Skeletal muscle satellite cell (primary cell): ENCODE results near the gene COX7A1.
A peak's percentile ranks its signal among the peaks of the same experiment; 100 is the strongest.

Experiments
- H3K27me3 ChIP-seq: 2 replicates; pipeline ENCODE4 v1.7.0; 2013; ENCODE audit warnings: low read length; ENCODE audit not compliant: control insufficient read depth, insufficient read depth
- H3K36me3 ChIP-seq: 2 replicates; pipeline ENCODE4 v1.7.0; 2013; ENCODE audit warnings: mild to moderate bottlenecking, control low read depth, low read length; ENCODE audit not compliant: insufficient read depth
- H3K4me1 ChIP-seq: 2 replicates; pipeline ENCODE4 v1.7.0; 2013; ENCODE audit warnings: low read length; ENCODE audit not compliant: control insufficient read depth, insufficient read depth
- H3K4me2 ChIP-seq: 2 replicates; pipeline ENCODE4 v1.7.0; 2013; ENCODE audit warnings: mild to moderate bottlenecking, low read length
- H3K4me3 ChIP-seq: 2 replicates; pipeline ENCODE4 v1.7.0; 2013; ENCODE audit warnings: low read length
- H3K9ac ChIP-seq: 2 replicates; pipeline ENCODE4 v1.7.0; 2013; ENCODE audit warnings: mild to moderate bottlenecking, low read depth, low read length, moderate library complexity
- H3K9me3 ChIP-seq: replicated peaks from 2 replicates; pipeline ENCODE4 v1.7.0; 2013; ENCODE audit warnings: mild to moderate bottlenecking, control low read depth, low read length

Gene COX7A1

DNA sequence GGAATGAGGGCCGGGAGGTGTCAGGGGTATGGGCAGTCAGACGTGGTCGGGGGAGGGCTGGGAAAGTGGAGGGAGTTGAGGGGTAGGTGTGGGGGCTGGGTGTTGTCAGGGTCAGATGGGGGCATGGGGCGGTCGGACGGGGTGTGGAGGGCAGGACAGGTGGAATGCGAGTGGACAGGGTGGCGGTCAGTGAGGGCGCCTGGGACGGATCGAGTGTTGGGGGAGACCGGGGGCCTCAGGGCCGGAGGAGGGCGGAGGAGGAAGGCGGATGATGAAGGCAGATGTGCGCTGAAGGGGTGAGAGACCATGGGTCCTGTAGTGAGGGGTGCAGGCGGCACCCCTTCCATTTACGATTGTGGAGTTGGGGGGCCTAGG is 31.3 kb downstream of the COX7A1 start:
- peaks cover 54% of the 10 kb centered on the region for H3K36me3 ChIP-seq
- H3K4me1 ChIP-seq = peaks cover 8% of the 10 kb centered on the region
- no peaks in the 10 kb centered on the region for H3K9me3 ChIP-seq
- no peaks in the 10 kb centered on the region for H3K27me3 ChIP-seq
- H3K4me2 ChIP-seq = no peak overlapping the region
- H3K4me3 ChIP-seq = no peak overlapping the region
- H3K9ac ChIP-seq = no peak overlapping the region

DNA sequence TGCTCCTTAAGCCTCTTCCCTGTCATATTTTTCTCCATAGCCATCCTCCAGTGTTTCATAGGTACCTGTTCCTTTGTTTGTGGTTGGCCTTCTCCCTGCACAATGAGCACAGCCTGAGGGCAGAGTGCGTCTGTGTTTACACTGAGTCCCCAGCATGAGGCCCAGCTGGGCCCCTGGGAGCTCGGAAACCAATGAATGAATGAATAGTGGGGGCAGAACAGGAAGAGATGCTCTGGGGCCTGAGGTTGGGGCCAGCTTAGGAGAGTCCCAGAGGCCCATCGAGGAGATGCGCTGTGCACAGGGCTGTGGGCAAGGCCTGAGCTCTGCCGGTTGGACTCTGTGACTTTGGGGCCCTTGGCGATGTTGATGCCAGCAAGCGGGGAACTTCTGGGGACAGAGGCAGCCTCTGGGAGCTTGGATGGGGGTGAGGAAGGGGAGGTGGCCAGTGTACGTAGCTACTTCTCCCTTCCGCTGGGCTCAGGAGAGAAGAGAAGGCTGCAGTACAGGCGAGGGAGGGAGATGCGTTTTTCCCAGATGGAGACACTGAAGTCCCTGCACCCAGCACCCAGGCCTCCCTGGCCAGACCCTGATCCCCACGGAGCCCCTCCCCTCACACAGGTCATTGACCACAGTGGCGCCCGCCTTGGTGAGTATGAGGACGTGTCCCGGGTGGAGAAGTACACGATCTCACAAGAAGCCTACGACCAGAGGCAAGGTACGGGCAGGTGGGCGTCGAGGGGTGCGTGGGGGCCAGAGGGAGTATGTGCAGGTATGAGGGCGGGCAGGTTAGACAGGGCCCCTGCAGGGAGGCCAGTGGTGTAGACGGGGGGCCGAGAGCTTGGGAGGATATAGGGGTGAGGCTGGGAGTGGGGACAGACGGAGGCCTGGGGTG is 31.9 kb downstream of the COX7A1 start:
- H3K36me3 ChIP-seq = peaks cover 48% of the 10 kb centered on the region

GRCh38 chr19:36116344-36116637 is 36.0 kb downstream of the COX7A1 start:
- H3K9me3 ChIP-seq = no peaks in the 10 kb centered on the region
- no peaks in the 10 kb centered on the region for H3K27me3 ChIP-seq
- peaks cover 37% of the 10 kb centered on the region for H3K36me3 ChIP-seq
- H3K4me3 ChIP-seq = peak overlapping the region; percentile 91
- peaks cover 25% of the 10 kb centered on the region for H3K4me1 ChIP-seq
- H3K9ac ChIP-seq = peak overlapping the region; percentile 82
- peak overlapping the region; percentile 84 for H3K4me2 ChIP-seq

More for the DNA sequence above, 31.9 kb downstream of the COX7A1 start:
- no peak overlapping the region for H3K4me3 ChIP-seq
- no peak overlapping the region for H3K4me2 ChIP-seq
- H3K4me1 ChIP-seq = peaks cover 9% of the 10 kb centered on the region
- H3K9ac ChIP-seq = no peak overlapping the region
- H3K9me3 ChIP-seq = no peaks in the 10 kb centered on the region
- no peaks in the 10 kb centered on the region for H3K27me3 ChIP-seq

DNA sequence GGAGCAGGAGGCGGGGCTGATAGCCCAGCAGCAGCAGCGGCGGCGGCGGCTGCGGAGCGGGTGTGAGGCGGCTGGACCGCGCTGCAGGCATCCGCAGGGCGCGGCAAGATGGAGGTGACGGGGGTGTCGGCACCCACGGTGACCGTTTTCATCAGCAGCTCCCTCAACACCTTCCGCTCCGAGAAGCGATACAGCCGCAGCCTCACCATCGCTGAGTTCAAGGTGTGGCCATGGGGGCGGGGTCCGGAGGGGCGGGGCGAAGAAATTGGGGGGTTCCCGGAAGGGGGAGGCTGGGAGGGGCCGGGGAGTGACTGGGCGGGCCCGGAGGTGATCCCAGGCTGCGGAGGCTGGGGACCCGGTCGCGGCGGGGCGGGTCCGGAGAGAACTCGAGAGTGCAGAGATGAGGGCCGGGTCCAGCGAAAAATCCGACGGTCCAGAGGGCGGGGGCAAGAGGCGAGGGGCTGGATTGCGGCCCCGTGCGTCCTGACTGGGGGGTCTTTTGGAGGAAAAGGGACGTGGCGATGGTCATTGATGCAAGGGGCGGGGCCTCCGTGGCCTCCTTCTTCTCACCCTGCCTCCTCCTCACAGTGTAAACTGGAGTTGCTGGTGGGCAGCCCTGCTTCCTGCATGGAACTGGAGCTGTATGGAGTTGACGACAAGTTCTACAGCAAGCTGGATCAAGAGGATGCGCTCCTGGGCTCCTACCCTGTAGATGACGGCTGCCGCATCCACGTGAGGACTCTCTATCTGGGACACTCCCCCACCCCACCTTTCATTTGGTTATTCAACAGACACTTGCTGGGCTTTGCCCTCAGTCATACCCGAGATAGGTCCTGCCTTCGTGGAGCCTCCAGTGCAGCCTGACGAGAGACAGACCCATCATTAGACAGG is 36.5 kb downstream of the COX7A1 start, which contains the start of gene TBCB:
Gene TBCB, plus strand, starts transcription at position 16 of the 891 bp plus-strand sequence. Its CDS starts 93 bp downstream, at position 109.
- H3K9me3 ChIP-seq = no peaks in the 10 kb centered on the region
- H3K4me3 ChIP-seq = peak within 1 kb of the TSS; percentile 91
- peaks cover 25% of the 10 kb centered on the region for H3K4me1 ChIP-seq
- peak within 1 kb of the TSS; percentile 86 for H3K9ac ChIP-seq
- peak within 1 kb of the TSS; percentile 96 for H3K4me2 ChIP-seq
- H3K36me3 ChIP-seq = peaks cover 37% of the 10 kb centered on the region
- no peaks in the 10 kb centered on the region for H3K27me3 ChIP-seq

DNA sequence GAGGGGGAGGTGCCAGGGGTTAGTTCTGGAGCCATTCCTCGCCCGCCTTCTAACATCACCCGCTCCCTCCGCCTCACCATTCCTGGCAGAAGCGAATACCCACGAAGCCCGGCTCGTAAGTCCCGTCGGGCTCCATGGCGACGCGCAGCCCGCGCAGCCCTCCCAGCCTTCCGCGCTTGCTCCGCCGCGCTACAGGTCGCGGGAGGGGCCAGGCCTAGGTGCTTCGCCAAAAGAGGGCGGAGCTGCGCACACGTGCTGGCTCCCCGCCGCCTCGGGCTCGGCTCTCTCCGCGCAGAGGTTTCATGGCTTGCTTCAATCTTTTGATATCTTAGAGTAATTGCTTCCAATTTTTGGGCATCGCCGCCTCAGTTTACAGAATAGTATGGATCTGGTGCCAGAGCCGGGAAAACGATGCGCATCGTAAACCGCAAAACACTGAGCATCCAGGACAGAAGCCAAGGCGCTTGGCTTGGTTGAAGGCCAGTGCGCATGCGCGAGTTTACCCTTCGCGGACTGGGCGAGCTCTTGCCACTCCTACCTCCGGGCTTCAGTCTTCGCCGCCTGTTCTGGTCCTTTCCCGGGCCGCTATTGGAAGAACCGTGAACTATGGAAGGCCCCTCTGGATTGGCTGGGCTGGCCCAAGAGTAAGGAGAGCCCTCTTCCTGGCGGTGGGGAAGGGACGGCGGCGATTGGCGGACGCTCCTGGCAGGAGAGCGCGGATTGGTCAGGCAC is 37.4 kb downstream of the COX7A1 start, which contains the start of gene POLR2I:
Gene POLR2I, minus strand, starts transcription at position 155 of the 732 bp plus-strand sequence. Its CDS starts 19 bp downstream, at position 136.
- Histone ChIP-seq H3K9me3 (no peaks in the 10 kb centered on the region), H3K36me3 (peaks cover 37% of the 10 kb centered on the region), H3K9ac (peak within 1 kb of the TSS; percentile 86), H3K4me2 (peak within 1 kb of the TSS; percentile 96), H3K27me3 (no peaks in the 10 kb centered on the region), H3K4me3 (peak within 1 kb of the TSS; percentile 91), H3K4me1 (peaks cover 25% of the 10 kb centered on the region)

GRCh38 chr19:36113894-36114720 is 38.1 kb downstream of the COX7A1 start:
- peaks cover 25% of the 10 kb centered on the region for H3K4me1 ChIP-seq
- peak overlapping the region; percentile 84 for H3K4me3 ChIP-seq
- H3K9ac ChIP-seq = peak overlapping the region; percentile 86
- no peaks in the 10 kb centered on the region for H3K27me3 ChIP-seq
- H3K36me3 ChIP-seq = peaks cover 31% of the 10 kb centered on the region
- H3K9me3 ChIP-seq = no peaks in the 10 kb centered on the region
- H3K4me2 ChIP-seq = peak overlapping the region; percentile 96

GRCh38 chr19:36113425-36113824 is 38.8 kb downstream of the COX7A1 start:
- Histone ChIP-seq H3K9ac (peak overlapping the region; percentile 86), H3K4me1 (peaks cover 25% of the 10 kb centered on the region), H3K9me3 (no peaks in the 10 kb centered on the region), H3K4me3 (peak overlapping the region; percentile 84), H3K27me3 (no peaks in the 10 kb centered on the region), H3K36me3 (peaks cover 27% of the 10 kb centered on the region), H3K4me2 (peak overlapping the region; percentile 96)

DNA sequence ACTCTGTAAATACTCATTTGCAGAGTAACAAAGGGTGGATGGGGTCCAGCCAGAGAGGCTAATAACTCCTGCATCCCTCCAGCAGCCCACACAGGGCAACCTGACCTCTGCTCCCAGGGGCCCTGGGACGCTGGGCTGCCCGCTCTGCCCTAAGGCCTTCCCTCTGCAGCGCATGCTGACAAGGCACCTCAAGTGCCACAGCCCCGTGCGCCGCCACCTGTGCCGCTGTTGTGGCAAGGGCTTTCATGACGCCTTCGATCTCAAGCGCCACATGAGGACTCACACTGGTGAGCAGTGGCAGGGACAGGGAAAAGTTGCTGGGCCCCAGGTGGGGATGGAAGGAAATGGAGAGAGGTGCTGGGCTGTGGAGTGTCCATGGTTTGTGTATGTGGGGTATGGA is 39.6 kb downstream of the COX7A1 start:
- Histone ChIP-seq H3K9me3 (no peaks in the 10 kb centered on the region), H3K27me3 (no peaks in the 10 kb centered on the region), H3K36me3 (peaks cover 21% of the 10 kb centered on the region)

GRCh38 chr19:36111200-36111539 is 41.1 kb downstream of the COX7A1 start:
- Histone ChIP-seq H3K4me2 (no peak overlapping the region), H3K36me3 (peaks cover 16% of the 10 kb centered on the region), H3K27me3 (no peaks in the 10 kb centered on the region), H3K9ac (no peak overlapping the region), H3K4me3 (no peak overlapping the region), H3K9me3 (no peaks in the 10 kb centered on the region), H3K4me1 (peaks cover 19% of the 10 kb centered on the region)

More for the DNA sequence above, 39.6 kb downstream of the COX7A1 start:
- H3K4me2 ChIP-seq = no peak overlapping the region
- peaks cover 25% of the 10 kb centered on the region for H3K4me1 ChIP-seq
- H3K9ac ChIP-seq = no peak overlapping the region
- H3K4me3 ChIP-seq = no peak overlapping the region

- Histone ChIP-seq H3K4me2 (no peak within 1 kb of the TSS), H3K4me3 (no peak within 1 kb of the TSS), H3K9ac (no peak within 1 kb of the TSS), H3K27me3 (no peaks in the 10 kb centered on the region), H3K4me1 (peaks cover 16% of the 10 kb centered on the region), H3K9me3 (no peaks in the 10 kb centered on the region), H3K36me3 (peaks cover 16% of the 10 kb centered on the region)
Observed at GRCh38 chr19:36110487-36111199, 41.6 kb downstream of the COX7A1 start, which contains the start of gene OVOL3. OVOL3 (plus strand) TSS chr19:36111143; CDS start chr19:36111203, 60 bp downstream.
